Measurements from ENCODE around the gene SSNA1.

DNA sequence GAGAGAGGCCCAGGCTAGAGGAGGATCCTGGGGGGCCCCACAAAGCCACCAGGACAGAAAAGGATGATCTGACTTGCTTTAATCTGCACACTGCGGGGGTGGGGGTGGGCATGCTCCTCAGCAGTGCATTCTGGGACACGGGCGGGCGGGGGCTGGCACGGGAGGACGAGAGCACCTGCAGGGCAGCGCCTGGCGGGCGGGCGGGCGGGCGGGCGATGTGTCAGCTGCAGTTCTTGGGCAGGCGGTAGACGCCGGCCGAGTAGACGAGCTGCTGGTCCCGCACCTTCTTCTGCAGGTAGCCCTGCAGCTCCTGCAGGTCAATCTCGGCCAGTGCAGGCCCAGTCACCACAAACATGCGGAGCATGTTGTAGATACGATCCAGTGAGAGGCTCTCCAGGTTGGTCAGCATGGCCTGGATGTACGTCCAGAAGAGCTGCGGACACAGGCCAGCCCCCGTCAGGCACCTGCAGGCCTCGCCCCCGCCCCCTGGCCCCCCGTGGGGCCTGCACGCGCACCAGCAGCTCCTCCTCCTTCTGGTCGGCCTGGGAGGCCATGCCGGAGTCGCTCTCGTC lies 13.7 kb upstream of the SSNA1 start:
- no peak for TF ChIP-seq POLR2A (IDR thresholded peaks at IDR 0.05)
- TF ChIP-seq, protein P1, sequence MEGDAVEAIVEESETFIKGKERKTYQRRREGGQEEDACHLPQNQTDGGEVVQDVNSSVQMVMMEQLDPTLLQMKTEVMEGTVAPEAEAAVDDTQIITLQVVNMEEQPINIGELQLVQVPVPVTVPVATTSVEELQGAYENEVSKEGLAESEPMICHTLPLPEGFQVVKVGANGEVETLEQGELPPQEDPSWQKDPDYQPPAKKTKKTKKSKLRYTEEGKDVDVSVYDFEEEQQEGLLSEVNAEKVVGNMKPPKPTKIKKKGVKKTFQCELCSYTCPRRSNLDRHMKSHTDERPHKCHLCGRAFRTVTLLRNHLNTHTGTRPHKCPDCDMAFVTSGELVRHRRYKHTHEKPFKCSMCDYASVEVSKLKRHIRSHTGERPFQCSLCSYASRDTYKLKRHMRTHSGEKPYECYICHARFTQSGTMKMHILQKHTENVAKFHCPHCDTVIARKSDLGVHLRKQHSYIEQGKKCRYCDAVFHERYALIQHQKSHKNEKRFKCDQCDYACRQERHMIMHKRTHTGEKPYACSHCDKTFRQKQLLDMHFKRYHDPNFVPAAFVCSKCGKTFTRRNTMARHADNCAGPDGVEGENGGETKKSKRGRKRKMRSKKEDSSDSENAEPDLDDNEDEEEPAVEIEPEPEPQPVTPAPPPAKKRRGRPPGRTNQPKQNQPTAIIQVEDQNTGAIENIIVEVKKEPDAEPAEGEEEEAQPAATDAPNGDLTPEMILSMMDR (IDR thresholded peaks at IDR 0.05), result no peak
